ENCODE results near the gene SH2D1B. TPM values are rescaled to one million over a fixed set of nuclear protein-coding genes. Genes with fewer than 3 reads are reported as not detected.

SH2D1B gene
- total RNA-seq, 1 donor from 2014 or later, result not detected

- no peak for DNase-seq (ENCODE audit: low read depth in 2 of 2)
Measured at GRCh38 chr1:162381941-162382750, 29.8 kb downstream of the SH2D1B start.

- DNase-seq (ENCODE audit: low read depth in 2 of 2), result no peak
Measured at GRCh38 chr1:162381383-162381782, 30.6 kb downstream of the SH2D1B start, which contains the start of gene C1orf226. Gene C1orf226 (plus strand): TSS chr1:162381728. CDS start chr1:162381902, 174 bp downstream.

GRCh38 chr1:162380061-162380846, 31.7 kb downstream of the SH2D1B start:
- DNase-seq (ENCODE audit: low read depth in 2 of 2), result no peak

GRCh38 chr1:162376691-162377090, 35.2 kb downstream of the SH2D1B start, which contains the start of gene SPATA46:
Gene SPATA46 (minus strand): TSS chr1:162376854. CDS start chr1:162376790, 64 bp downstream.
- no peak for DNase-seq (ENCODE audit: low read depth in 2 of 2)

- no peak for DNase-seq (ENCODE audit: low read depth in 2 of 2)
Measured at GRCh38 chr1:162375463-162375862, 36.5 kb downstream of the SH2D1B start.

GRCh38 chr1:162374406-162374805, 37.5 kb downstream of the SH2D1B start:
- no peak for DNase-seq (ENCODE audit: low read depth in 2 of 2)

GRCh38 chr1:162373541-162374260, 38.2 kb downstream of the SH2D1B start:
- DNase-seq (ENCODE audit: low read depth in 2 of 2), result peak in 1 of 2 donors; percentile 34

GRCh38 chr1:162373072-162373427, 38.9 kb downstream of the SH2D1B start:
- no peak for DNase-seq (ENCODE audit: low read depth in 2 of 2)

GRCh38 chr1:162372159-162373071, 39.5 kb downstream of the SH2D1B start:
- DNase-seq (ENCODE audit: low read depth in 2 of 2), result no peak

- DNase-seq (ENCODE audit: low read depth in 2 of 2), result no peak
Measured at GRCh38 chr1:162371611-162372010, 40.3 kb downstream of the SH2D1B start.

GRCh38 chr1:162370721-162371120, 41.2 kb downstream of the SH2D1B start:
- DNase-seq (ENCODE audit: low read depth in 2 of 2), result no peak

- DNase-seq (ENCODE audit: low read depth in 2 of 2), result no peak
Measured at GRCh38 chr1:162370161-162370560, 41.8 kb downstream of the SH2D1B start.

GRCh38 chr1:162369571-162369970, 42.4 kb downstream of the SH2D1B start:
- DNase-seq (ENCODE audit: low read depth in 2 of 2), result no peak

- DNase-seq (ENCODE audit: low read depth in 2 of 2), result no peak
Measured at GRCh38 chr1:162368451-162368850, 43.5 kb downstream of the SH2D1B start.

GRCh38 chr1:162367772-162368171, 44.2 kb downstream of the SH2D1B start:
- no peak for DNase-seq (ENCODE audit: low read depth in 2 of 2)

- no peak for DNase-seq (ENCODE audit: low read depth in 2 of 2)
Measured at GRCh38 chr1:162367073-162367472, 44.9 kb downstream of the SH2D1B start.

- no peak for DNase-seq (ENCODE audit: low read depth in 2 of 2)
Measured at GRCh38 chr1:162366671-162367070, 45.3 kb downstream of the SH2D1B start.

GRCh38 chr1:162366149-162366548, 45.8 kb downstream of the SH2D1B start:
- no peak for DNase-seq (ENCODE audit: low read depth in 2 of 2)

- DNase-seq (ENCODE audit: low read depth in 2 of 2), result no peak
Measured at GRCh38 chr1:162365284-162366020, 46.5 kb downstream of the SH2D1B start.

GRCh38 chr1:162364498-162364897, 47.4 kb downstream of the SH2D1B start:
- no peak for DNase-seq (ENCODE audit: low read depth in 2 of 2)

All from dermis microvascular lymphatic vessel endothelial cell (primary cell).